Esophagus muscularis mucosa (tissue), 4 donors: ENCODE data around the gene AP3B2. TPM values are rescaled to one million over a fixed set of nuclear protein-coding genes. Genes with fewer than 3 reads are reported as not detected.

ENCODE experiments used
- DNase-seq: peaks from one replicate; pipeline ENCODE4 v3.0.0-alpha.2; 2017; ENCODE audit errors: extremely low spot score
- H3K27ac ChIP-seq, 4 donors: fragments of 200-600 bp; sonication (generic); replicated peaks in 1 of 4; 1 replicate in 3 of 4; 2 replicates in 1 of 4; pipeline ENCODE4 v1.5.1; 2016 to 2019; ENCODE audit warnings: mild to moderate bottlenecking in 1 of 4
- H3K27me3 ChIP-seq, 4 donors: fragments of 200-600 bp; sonication (generic); one replicate each; pipeline versions ENCODE4 v1.5.1 to v1.6.0; 2016 to 2019
- H3K36me3 ChIP-seq, 4 donors: fragments of 200-600 bp; sonication (generic); one replicate each; pipeline ENCODE4 v1.5.1; 2016 to 2019
- H3K4me1 ChIP-seq, 4 donors: fragments of 200-600 bp; sonication (generic); one replicate each; pipeline ENCODE4 v1.5.1; 2016 to 2019
- H3K4me3 ChIP-seq, 4 donors: fragments of 200-600 bp; sonication (generic); 1 replicate in 2 of 4; 2 replicates in 2 of 4; pipeline ENCODE4 v1.5.1; 2016 to 2019; ENCODE audit warnings: mild to moderate bottlenecking in 4 of 4, moderate library complexity in 1 of 4
- H3K9me3 ChIP-seq, 4 donors: fragments of 200-600 bp; sonication (generic); 1 replicate in 3 of 4; 2 replicates in 1 of 4; pipeline ENCODE4 v1.5.1; 2016 to 2019
- EP300 ChIP-seq: sonication (generic); formaldehyde crosslinking; IDR thresholded peaks from one replicate; pipeline ENCODE4 v1.6.1; 2017; ENCODE audit warnings: antibody characterized with exemption
- POLR2A ChIP-seq: fragments of 450-650 bp; IDR thresholded peaks from one replicate; pipeline ENCODE4 v1.6.1; 2017; ENCODE audit warnings: antibody characterized with exemption, moderate library complexity, mild to moderate bottlenecking, low read depth
- POLR2AphosphoS5 ChIP-seq, 2 donors: sonication (generic); formaldehyde crosslinking; IDR thresholded peaks; one replicate each; pipeline ENCODE4 v1.6.1; 2017; ENCODE audit warnings: antibody characterized with exemption in 2 of 2
- whole genome bisulfite sequencing: methylation state at CpG from one replicate; pipeline ENCODE4 v1.1.5; 2018; 5-methylcytosine and 5-hydroxymethylcytosine counted together
- intact Hi-C: fragments of 100-400 bp; cut with DNase I; formaldehyde crosslinking; loops from one replicate; pipeline ENCODE4 v1.15.1; 2023
- total RNA-seq, 4 donors: library from RNA; depleted of rRNA; stranded (reverse); fragments of >200 nt; gene quantifications; one replicate each; pipeline versions ENCODE4 v1.1.0 to v1.2.1, GENCODE V29; 2016
- TF ChIP-seq, protein P1 (sequence below), 3 experiments: fragments of 200-600 bp in 2 of 3; fragments of 450-650 bp in 1 of 3; sonication (generic) in 2 of 3; IDR thresholded peaks; one replicate each; pipeline ENCODE4 v1.5.1; 2017 to 2019; ENCODE audit warnings: antibody characterized with exemption in 3 of 3, mild to moderate bottlenecking in 2 of 3, moderate library complexity in 1 of 3

Gene AP3B2
- total RNA-seq, 4 donors from 2014 or later: 1.2 to 2.1 (median 1.7) TPM

DNA sequence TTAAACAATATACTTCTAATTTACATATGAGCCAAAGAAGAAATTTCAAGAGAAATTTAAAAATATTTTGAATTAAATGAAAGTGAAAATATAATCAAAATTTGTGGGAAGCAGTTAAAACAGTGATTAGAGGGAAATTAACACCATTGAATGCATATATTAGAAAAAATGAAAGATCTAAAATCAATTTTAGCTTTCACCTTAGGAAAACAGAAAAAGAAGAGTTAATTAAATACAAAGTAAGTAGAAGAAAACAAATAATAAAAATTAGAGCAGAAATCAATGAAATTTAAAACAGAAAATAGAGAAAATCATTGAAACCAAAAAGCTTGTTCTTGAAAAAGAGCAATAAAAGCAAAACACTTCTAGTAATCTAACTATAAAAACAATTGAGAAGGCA is 38.6 kb upstream of the AP3B2 start:
- peaks cover 17 to 30% (median 23%) of the 10 kb centered on the region in 4 donors for H3K4me1 ChIP-seq
- no peak for DNase-seq
- H3K4me3 ChIP-seq: no peak overlapping the region
- H3K27me3 ChIP-seq: no peaks in the 10 kb centered on the region
- intact Hi-C loops: loop anchor here (5.0 kb wide), 1 partner anchor 206 kb away; the partner anchor contains the start of gene RPS17
- H3K36me3 ChIP-seq: peaks cover 0 to 11% (median 2%) of the 10 kb centered on the region in 4 donors
- H3K9me3 ChIP-seq: no peaks in the 10 kb centered on the region
- no peak for TF ChIP-seq POLR2A
- TF ChIP-seq EP300: no peak
- TF ChIP-seq, protein P1, sequence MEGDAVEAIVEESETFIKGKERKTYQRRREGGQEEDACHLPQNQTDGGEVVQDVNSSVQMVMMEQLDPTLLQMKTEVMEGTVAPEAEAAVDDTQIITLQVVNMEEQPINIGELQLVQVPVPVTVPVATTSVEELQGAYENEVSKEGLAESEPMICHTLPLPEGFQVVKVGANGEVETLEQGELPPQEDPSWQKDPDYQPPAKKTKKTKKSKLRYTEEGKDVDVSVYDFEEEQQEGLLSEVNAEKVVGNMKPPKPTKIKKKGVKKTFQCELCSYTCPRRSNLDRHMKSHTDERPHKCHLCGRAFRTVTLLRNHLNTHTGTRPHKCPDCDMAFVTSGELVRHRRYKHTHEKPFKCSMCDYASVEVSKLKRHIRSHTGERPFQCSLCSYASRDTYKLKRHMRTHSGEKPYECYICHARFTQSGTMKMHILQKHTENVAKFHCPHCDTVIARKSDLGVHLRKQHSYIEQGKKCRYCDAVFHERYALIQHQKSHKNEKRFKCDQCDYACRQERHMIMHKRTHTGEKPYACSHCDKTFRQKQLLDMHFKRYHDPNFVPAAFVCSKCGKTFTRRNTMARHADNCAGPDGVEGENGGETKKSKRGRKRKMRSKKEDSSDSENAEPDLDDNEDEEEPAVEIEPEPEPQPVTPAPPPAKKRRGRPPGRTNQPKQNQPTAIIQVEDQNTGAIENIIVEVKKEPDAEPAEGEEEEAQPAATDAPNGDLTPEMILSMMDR (IDR thresholded peaks at IDR 0.05): no peak
- TF ChIP-seq POLR2AphosphoS5 (IDR thresholded peaks at IDR 0.05): no peak
- H3K27ac ChIP-seq: no peak overlapping the region

DNA sequence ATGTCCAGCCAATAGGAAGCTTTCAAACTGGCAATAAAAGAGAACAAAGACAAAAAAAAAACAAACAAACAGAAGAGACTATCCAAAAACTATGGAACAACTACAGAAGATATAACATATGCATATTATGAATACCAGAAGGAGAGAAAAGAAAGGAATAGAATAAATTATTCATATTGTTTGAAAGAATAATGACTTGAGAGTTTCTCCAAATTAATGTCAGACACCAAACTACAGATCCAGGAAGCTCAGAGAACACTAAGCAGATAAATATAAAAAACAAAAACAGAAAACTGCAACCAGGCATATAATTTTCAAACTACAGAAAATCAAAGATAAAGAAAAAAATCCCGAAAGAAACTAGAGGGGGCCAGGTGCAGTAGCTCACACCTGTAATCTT is 34.1 kb upstream of the AP3B2 start:
- no peaks in the 10 kb centered on the region for H3K4me1 ChIP-seq
- H3K27ac ChIP-seq: no peak overlapping the region
- TF ChIP-seq EP300: no peak
- TF ChIP-seq POLR2A: no peak
- TF ChIP-seq, protein P1 (IDR thresholded peaks at IDR 0.05): no peak
- TF ChIP-seq POLR2AphosphoS5 (IDR thresholded peaks at IDR 0.05): no peak
- WGBS: 75% methylated on average over 1 of the region's 1 CpG
- no peak for DNase-seq
- no peak overlapping the region for H3K4me3 ChIP-seq
- no peaks in the 10 kb centered on the region for H3K27me3 ChIP-seq
- intact Hi-C loops: no loop called here
- H3K36me3 ChIP-seq: no peaks in the 10 kb centered on the region
- no peaks in the 10 kb centered on the region for H3K9me3 ChIP-seq

DNA sequence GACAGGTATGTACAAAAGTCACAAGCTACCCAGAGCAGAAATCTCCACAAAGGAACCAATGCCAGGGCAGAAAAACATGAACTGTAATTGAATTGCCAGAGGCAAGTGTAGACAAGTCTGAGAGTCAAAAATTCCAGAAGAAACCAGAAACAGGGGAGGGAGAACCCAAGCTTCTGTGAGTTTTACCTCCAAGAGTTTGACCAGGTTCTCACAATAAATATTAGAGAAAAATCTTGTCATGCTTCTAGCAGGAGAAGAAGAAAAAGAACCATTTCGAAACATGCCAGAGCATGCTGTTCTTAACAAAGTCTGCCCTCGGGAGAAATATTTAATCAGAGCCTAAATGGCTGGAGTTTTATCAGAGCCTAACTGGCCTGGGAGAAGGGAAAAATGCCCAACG is 32.5 kb upstream of the AP3B2 start:
- no peaks in the 10 kb centered on the region for H3K4me1 ChIP-seq
- H3K4me3 ChIP-seq: no peak overlapping the region
- WGBS: 89% methylated on average over 3 of the region's 3 CpGs
- H3K27me3 ChIP-seq: no peaks in the 10 kb centered on the region
- DNase-seq: no peak
- intact Hi-C loops: no loop called here
- TF ChIP-seq POLR2A: no peak
- TF ChIP-seq POLR2AphosphoS5 (IDR thresholded peaks at IDR 0.05): no peak
- TF ChIP-seq EP300: no peak
- TF ChIP-seq, protein P1 (IDR thresholded peaks at IDR 0.05): no peak
- no peak overlapping the region for H3K27ac ChIP-seq
- peaks cover 0 to 4% (median 1%) of the 10 kb centered on the region in 4 donors for H3K36me3 ChIP-seq
- H3K9me3 ChIP-seq: no peaks in the 10 kb centered on the region

DNA sequence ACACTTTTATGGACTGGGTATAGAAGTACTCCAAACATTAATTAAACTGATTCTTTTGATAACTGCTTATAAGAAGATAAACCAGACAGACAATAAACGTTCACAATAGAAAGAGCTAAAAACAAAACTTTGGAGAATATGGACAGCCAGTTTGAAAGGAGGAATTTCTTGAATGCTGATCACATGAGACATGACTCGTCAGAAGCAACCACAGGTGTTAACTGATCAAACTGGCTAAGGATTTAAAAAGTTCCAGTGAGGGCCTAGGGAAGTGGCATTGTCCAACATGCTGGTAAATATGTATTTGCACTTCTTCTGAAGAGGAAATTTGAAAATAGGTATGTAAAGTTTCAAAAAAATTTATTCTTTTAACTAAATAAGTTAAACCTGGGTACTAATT is 29.4 kb upstream of the AP3B2 start:
- H3K27ac ChIP-seq: no peak overlapping the region
- H3K4me3 ChIP-seq: no peak overlapping the region
- no peak for TF ChIP-seq EP300
- TF ChIP-seq, protein P1 (IDR thresholded peaks at IDR 0.05): no peak
- no peaks in the 10 kb centered on the region for H3K27me3 ChIP-seq
- no peaks in the 10 kb centered on the region for H3K4me1 ChIP-seq
- intact Hi-C loops: no loop called here
- H3K36me3 ChIP-seq: peaks cover 0 to 16% (median 5%) of the 10 kb centered on the region in 4 donors
- DNase-seq: no peak
- no peaks in the 10 kb centered on the region for H3K9me3 ChIP-seq
- 64% methylated on average over 2 of the region's 2 CpGs for WGBS

DNA sequence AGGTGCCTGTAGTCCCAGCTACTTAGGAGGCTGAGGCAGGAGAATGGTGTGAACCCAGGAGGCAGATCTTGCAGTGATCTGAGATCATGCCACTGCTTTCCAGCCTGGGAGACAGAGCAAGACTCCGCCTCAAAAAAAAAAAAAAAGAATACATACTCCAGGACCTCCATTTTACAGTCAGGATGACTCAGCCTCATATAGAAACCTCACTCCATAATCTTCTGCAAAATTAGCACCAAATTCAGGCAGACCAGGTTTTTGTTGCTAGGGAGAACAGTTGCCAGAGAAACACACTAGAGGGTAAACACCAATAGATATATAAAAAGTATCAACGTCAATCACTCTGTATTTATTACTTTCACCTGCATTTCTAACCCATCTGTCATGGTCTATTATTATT is 28.3 kb upstream of the AP3B2 start:
- TF ChIP-seq, protein P1 (IDR thresholded peaks at IDR 0.05): no peak
- no peak for TF ChIP-seq POLR2A
- TF ChIP-seq POLR2AphosphoS5 (IDR thresholded peaks at IDR 0.05): no peak
- no peak for TF ChIP-seq EP300
- H3K36me3 ChIP-seq: peaks cover 0 to 16% (median 5%) of the 10 kb centered on the region in 4 donors
- no peak overlapping the region for H3K4me3 ChIP-seq
- no peak overlapping the region for H3K27ac ChIP-seq
- no peaks in the 10 kb centered on the region for H3K27me3 ChIP-seq
- 90% methylated on average over 2 of the region's 2 CpGs for WGBS
- DNase-seq: no peak
- intact Hi-C loops: no loop called here
- H3K4me1 ChIP-seq: no peaks in the 10 kb centered on the region
- H3K9me3 ChIP-seq: no peaks in the 10 kb centered on the region
